ENCODE measurements around the gene PCDHGB2. TPM values are rescaled to one million over a fixed set of nuclear protein-coding genes. Genes with fewer than 3 reads are reported as not detected.

The PCDHGB2 gene
- total and polyA plus RNA-seq, 2 of the 8 experiments (the other 6 are each of a cell fraction or from before 2014, with no cell fraction given): 1.9 to 2.9 TPM

- Histone ChIP-seq H3K4me2 (ENCODE audit: insufficient read depth in 1 of 2, low read depth in 2 of 2, low read length in 2 of 2) (peak overlapping the region; percentile 66 to 74; a peak in 3 of 4 replicates), H4K5ac (ENCODE audit: insufficient read length, low read depth, low read length) (no peak overlapping the region), H2AK5ac (ENCODE audit: low read depth, low read length) (no peak overlapping the region), H4K91ac (replicated peaks; ENCODE audit: insufficient read length, low read length) (no peak overlapping the region), H3K23me2 (ENCODE audit: low read depth, low read length) (peaks cover 3% of the 10 kb centered on the region), H3K9ac (replicated peaks in 1 of 4; ENCODE audit: extremely low read depth in 1 of 4, low read depth in 3 of 4, low read length in 3 of 4) (no peak overlapping the region), H2BK20ac (ENCODE audit: low read length) (no peak overlapping the region), H3K4ac (replicated peaks; ENCODE audit: insufficient read length, low read depth, low read length) (no peak overlapping the region), H3K9me3 (ENCODE audit: insufficient read depth in 2 of 2, low read depth in 1 of 2, low read length in 1 of 2) (peaks cover 22 to 27% of the 10 kb centered on the region in 2 experiments), H3K56ac (replicated peaks; ENCODE audit: insufficient read length, low read depth, low read length) (no peak overlapping the region), H3K27me3 (replicated peaks in 1 of 4; ENCODE audit: control insufficient read depth in 3 of 4, extremely low read depth in 1 of 4, insufficient read depth in 3 of 4, low read length in 3 of 4) (no peaks in the 10 kb centered on the region), H3K79me2 (ENCODE audit: control insufficient read depth in 1 of 2, insufficient read depth in 2 of 2, low read length in 2 of 2) (peaks cover 11 to 25% of the 10 kb centered on the region in 2 experiments), H4K8ac (ENCODE audit: extremely low read depth, insufficient read depth, low read length) (no peak overlapping the region), H2BK5ac (ENCODE audit: low read depth, low read length) (no peak overlapping the region), H2BK15ac (ENCODE audit: low read length) (no peak overlapping the region), H3K4me1 (replicated peaks in 1 of 4; ENCODE audit: control insufficient read depth in 3 of 4, insufficient read depth in 4 of 4, low read length in 3 of 4) (no peaks in the 10 kb centered on the region), H3K36me3 (ENCODE audit: control insufficient read depth in 2 of 4, insufficient read depth in 4 of 4, low read length in 3 of 4) (peaks cover 5 to 27% (median 19%) of the 10 kb centered on the region in 4 experiments; a peak in 6 of 8 replicates), H3K27ac (ENCODE audit: low read depth, low read length) (no peak overlapping the region), H2AFZ (ENCODE audit: low read length) (no peak overlapping the region), H3K4me3 (ENCODE audit: extremely low read depth in 1 of 4, insufficient read depth in 2 of 4, low read depth in 3 of 4, low read length in 4 of 4) (peak overlapping the region; percentile 14 to 94 (median 47); a peak in 5 of 8 replicates), H3K14ac (ENCODE audit: insufficient read length) (no peak overlapping the region), H4K20me1 (replicated peaks in 1 of 2; ENCODE audit: control insufficient read depth in 1 of 2, insufficient read depth in 2 of 2, low read length in 2 of 2) (no peaks in the 10 kb centered on the region), H3K23ac (ENCODE audit: insufficient read length) (no peak overlapping the region), H3K18ac (ENCODE audit: extremely low read depth, low read length) (no peak overlapping the region), H2BK120ac (replicated peaks; ENCODE audit: low read depth, low read length) (no peak overlapping the region), H2BK12ac (ENCODE audit: low read depth, low read length) (no peak overlapping the region), H3K79me1 (ENCODE audit: low read depth, low read length) (no peaks in the 10 kb centered on the region)
- DNase-seq (ENCODE audit: low read depth in 1 of 2, low spot score in 2 of 2) (no peak), FAIRE-seq (no peak)
- ChIA-PET CTCF (ENCODE audit: partially characterized antibody) (interaction anchor here (0.7 to 5.0 kb wide), 38 partner anchors 10 to 298 kb away, joined by 3 to 30 read pairs (median 5); partner anchors contain the start of genes PCDHB13, PCDHB14, PCDHB15 and PCDHB16), POLR2A (ENCODE audit: partially characterized antibody) (interaction anchor here (1.0 to 3.1 kb wide), 5 partner anchors 10 to 194 kb away, joined by 3 to 18 read pairs (median 5); partner anchors contain the start of gene PCDHGA1)
- 96% methylated on average over 6 of the region's 6 CpGs; no CpG with 5 or more reads in 1 of the 2 experiments for WGBS, 2 experiments (ENCODE audit: extremely low coverage in 1 of 2, insufficient coverage in 1 of 2, insufficient read length in 1 of 2, insufficient replicate concordance in 2 of 2, low coverage in 1 of 2, low lambda C conversion rate in 2 of 2, missing lambda C conversion rate in 1 of 2)
- no peak for TF ChIP-seq RAD21 (IDR thresholded peaks at IDR 0.05 in 1 of 2, conservative IDR thresholded peaks at IDR 0.05 in 1 of 2; ENCODE audit: low read depth in 2 of 2, low read length in 2 of 2)
- TF ChIP-seq POU5F1 (IDR thresholded peaks at IDR 0.05; ENCODE audit: low read depth, low read length): no peak
- no peak for TF ChIP-seq MAX (IDR thresholded peaks at IDR 0.05)
- TF ChIP-seq RFX5 (IDR thresholded peaks at IDR 0.05; ENCODE audit: borderline replicate concordance, low read depth, low read length): no peak
- TF ChIP-seq E2F6 (IDR thresholded peaks at IDR 0.05): no peak
- TF ChIP-seq SIX5 (IDR thresholded peaks at IDR 0.05; ENCODE audit: low read depth, low read length): no peak
- no peak for TF ChIP-seq SIN3A (conservative IDR thresholded peaks at IDR 0.05 in 1 of 2, IDR thresholded peaks at IDR 0.05 in 1 of 2; ENCODE audit: low read depth in 1 of 2, low read length in 2 of 2)
- TF ChIP-seq CREB1 (IDR thresholded peaks at IDR 0.05): no peak
- TF ChIP-seq USF2 (IDR thresholded peaks at IDR 0.05; ENCODE audit: low read length): no peak
- no peak for TF ChIP-seq EZH2 (IDR thresholded peaks at IDR 0.05; ENCODE audit: low read depth, low read length, severe bottlenecking)
- no peak for TF ChIP-seq JUND (IDR thresholded peaks at IDR 0.05; ENCODE audit: low read length)
These were observed 40.6 kb upstream of the PCDHGB2 start for GRCh38 chr5:141319202-141319601.

All from H1 (cell line).